ENCODE measurements around the gene NWD2.

The NWD2 gene

DNA sequence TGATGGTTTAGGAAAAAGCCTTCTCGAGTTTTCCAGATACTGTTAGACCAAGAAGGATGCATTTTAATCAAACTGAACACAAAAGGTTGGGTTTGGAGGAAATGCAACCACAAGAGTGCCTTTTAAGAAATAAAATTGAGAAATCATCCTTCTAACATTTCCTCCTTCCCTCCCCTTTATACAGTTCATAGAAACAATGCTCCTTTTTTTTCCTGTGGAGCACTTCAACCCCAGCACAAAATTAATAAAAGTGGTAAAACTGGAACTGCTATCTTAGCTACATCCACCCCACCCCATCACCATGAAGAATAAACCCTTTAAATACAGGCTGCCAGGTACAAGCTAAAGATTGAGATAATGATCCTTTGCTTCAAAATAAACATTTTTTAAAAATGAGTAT lies 230.5 kb downstream of the NWD2 start:
- Histone ChIP-seq H3K27ac (replicated peaks) (no peak overlapping the region), H3K27me3 (ENCODE audit: insufficient read depth, poor library complexity, severe bottlenecking) (no peaks in the 10 kb centered on the region), H3K4me3 (replicated peaks; ENCODE audit: insufficient read depth, low read length) (no peak overlapping the region)
- TF ChIP-seq SPI1 (IDR thresholded peaks at IDR 0.05; ENCODE audit: borderline replicate concordance, low read depth) (no peak), POLR2AphosphoS5 (IDR thresholded peaks at IDR 0.05; ENCODE audit: low read depth) (no peak), GABPA (IDR thresholded peaks at IDR 0.05; ENCODE audit: low read depth) (no peak)
- TF ChIP-seq, protein P1, sequence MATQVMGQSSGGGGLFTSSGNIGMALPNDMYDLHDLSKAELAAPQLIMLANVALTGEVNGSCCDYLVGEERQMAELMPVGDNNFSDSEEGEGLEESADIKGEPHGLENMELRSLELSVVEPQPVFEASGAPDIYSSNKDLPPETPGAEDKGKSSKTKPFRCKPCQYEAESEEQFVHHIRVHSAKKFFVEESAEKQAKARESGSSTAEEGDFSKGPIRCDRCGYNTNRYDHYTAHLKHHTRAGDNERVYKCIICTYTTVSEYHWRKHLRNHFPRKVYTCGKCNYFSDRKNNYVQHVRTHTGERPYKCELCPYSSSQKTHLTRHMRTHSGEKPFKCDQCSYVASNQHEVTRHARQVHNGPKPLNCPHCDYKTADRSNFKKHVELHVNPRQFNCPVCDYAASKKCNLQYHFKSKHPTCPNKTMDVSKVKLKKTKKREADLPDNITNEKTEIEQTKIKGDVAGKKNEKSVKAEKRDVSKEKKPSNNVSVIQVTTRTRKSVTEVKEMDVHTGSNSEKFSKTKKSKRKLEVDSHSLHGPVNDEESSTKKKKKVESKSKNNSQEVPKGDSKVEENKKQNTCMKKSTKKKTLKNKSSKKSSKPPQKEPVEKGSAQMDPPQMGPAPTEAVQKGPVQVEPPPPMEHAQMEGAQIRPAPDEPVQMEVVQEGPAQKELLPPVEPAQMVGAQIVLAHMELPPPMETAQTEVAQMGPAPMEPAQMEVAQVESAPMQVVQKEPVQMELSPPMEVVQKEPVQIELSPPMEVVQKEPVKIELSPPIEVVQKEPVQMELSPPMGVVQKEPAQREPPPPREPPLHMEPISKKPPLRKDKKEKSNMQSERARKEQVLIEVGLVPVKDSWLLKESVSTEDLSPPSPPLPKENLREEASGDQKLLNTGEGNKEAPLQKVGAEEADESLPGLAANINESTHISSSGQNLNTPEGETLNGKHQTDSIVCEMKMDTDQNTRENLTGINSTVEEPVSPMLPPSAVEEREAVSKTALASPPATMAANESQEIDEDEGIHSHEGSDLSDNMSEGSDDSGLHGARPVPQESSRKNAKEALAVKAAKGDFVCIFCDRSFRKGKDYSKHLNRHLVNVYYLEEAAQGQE (IDR thresholded peaks at IDR 0.05; ENCODE audit: insufficient replicate concordance, low read depth), result no peak
- TF ChIP-seq, protein P2, sequence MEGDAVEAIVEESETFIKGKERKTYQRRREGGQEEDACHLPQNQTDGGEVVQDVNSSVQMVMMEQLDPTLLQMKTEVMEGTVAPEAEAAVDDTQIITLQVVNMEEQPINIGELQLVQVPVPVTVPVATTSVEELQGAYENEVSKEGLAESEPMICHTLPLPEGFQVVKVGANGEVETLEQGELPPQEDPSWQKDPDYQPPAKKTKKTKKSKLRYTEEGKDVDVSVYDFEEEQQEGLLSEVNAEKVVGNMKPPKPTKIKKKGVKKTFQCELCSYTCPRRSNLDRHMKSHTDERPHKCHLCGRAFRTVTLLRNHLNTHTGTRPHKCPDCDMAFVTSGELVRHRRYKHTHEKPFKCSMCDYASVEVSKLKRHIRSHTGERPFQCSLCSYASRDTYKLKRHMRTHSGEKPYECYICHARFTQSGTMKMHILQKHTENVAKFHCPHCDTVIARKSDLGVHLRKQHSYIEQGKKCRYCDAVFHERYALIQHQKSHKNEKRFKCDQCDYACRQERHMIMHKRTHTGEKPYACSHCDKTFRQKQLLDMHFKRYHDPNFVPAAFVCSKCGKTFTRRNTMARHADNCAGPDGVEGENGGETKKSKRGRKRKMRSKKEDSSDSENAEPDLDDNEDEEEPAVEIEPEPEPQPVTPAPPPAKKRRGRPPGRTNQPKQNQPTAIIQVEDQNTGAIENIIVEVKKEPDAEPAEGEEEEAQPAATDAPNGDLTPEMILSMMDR (IDR thresholded peaks at IDR 0.05; ENCODE audit: insufficient read depth, low read length), result no peak
- DNase-seq (ENCODE audit: low read depth in 1 of 2, low spot score in 1 of 2), result no peak

DNA sequence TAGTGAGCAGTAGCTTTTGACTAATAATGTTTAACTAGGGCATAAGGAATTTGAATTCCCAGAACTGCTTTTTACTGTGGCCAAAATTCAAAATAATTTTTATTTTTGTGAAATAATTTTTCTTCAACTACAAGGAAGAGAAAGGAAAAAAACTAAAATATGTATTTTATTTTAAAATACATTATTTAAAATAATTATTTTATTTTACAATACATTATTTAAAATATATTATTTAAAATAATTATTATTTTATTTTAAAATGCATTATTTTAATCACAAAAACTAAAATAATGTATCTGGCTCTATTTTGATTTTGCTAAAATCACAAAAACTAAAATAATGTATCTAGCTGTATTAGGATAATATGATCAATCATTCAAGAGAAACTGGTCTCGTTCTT lies 231.2 kb downstream of the NWD2 start:
- TF ChIP-seq, protein P1 (IDR thresholded peaks at IDR 0.05; ENCODE audit: insufficient replicate concordance, low read depth), result no peak
- TF ChIP-seq GABPA (IDR thresholded peaks at IDR 0.05; ENCODE audit: low read depth) (no peak), SPI1 (IDR thresholded peaks at IDR 0.05; ENCODE audit: borderline replicate concordance, low read depth) (no peak), POLR2AphosphoS5 (IDR thresholded peaks at IDR 0.05; ENCODE audit: low read depth) (no peak)
- TF ChIP-seq, protein P2 (IDR thresholded peaks at IDR 0.05; ENCODE audit: insufficient read depth, low read length), result no peak
- Histone ChIP-seq H3K27ac (replicated peaks) (no peak overlapping the region), H3K27me3 (ENCODE audit: insufficient read depth, poor library complexity, severe bottlenecking) (no peaks in the 10 kb centered on the region), H3K4me3 (replicated peaks; ENCODE audit: insufficient read depth, low read length) (no peak overlapping the region)
- DNase-seq (ENCODE audit: low read depth in 1 of 2, low spot score in 1 of 2), result no peak

DNA sequence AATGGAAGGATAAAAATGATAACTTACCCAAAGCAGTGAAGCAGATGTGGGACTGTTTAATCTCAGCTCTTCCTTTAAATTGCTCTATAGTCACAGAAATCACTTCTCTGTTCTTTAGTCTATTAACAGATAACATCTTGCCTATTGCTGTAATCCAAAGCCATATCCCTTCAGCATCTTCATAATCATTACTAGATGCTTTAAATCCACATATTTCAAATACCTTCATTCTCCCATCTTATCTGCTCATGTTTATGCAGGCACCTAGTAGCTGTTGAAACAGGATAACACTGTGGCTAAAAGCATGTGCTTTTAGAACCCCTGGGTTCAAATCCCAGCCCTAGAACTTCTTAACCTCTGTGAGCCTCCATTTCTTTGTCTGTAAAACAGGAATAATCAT lies 231.7 kb downstream of the NWD2 start:
- no peak for TF ChIP-seq GABPA (IDR thresholded peaks at IDR 0.05; ENCODE audit: low read depth)
- TF ChIP-seq, protein P2 (IDR thresholded peaks at IDR 0.05; ENCODE audit: insufficient read depth, low read length), result no peak
- TF ChIP-seq, protein P1 (IDR thresholded peaks at IDR 0.05; ENCODE audit: insufficient replicate concordance, low read depth), result no peak
- no peak for TF ChIP-seq POLR2AphosphoS5 (IDR thresholded peaks at IDR 0.05; ENCODE audit: low read depth)
- TF ChIP-seq SPI1 (IDR thresholded peaks at IDR 0.05; ENCODE audit: borderline replicate concordance, low read depth), result no peak
- DNase-seq (ENCODE audit: low read depth in 1 of 2, low spot score in 1 of 2), result no peak
- Histone ChIP-seq H3K27ac (replicated peaks) (no peak overlapping the region), H3K27me3 (ENCODE audit: insufficient read depth, poor library complexity, severe bottlenecking) (no peaks in the 10 kb centered on the region), H3K4me3 (replicated peaks; ENCODE audit: insufficient read depth, low read length) (no peak overlapping the region)
